HG03354 (cell line): ENCODE results near the gene TTC28.
A peak's percentile ranks its signal among the peaks of the same experiment; 100 is the strongest.

Experiments used
- ATAC-seq: cut with Tn5 transposase; IDR thresholded peaks from one replicate; pipeline ENCODE4 v1.9.1; 2021; ENCODE audit warnings: mild to moderate bottlenecking; ENCODE audit not compliant: unreplicated experiment, poor library complexity, severe bottlenecking

TTC28 gene

GRCh38 chr22:28462041-28462440 lies 217.6 kb downstream of the TTC28 start:
- ATAC-seq: no peak

- no peak for ATAC-seq
These were observed 225.1 kb downstream of the TTC28 start for GRCh38 chr22:28454431-28455064.

- no peak for ATAC-seq
These were observed 229.5 kb downstream of the TTC28 start for GRCh38 chr22:28450109-28450508.

- ATAC-seq: no peak
These were observed 230.6 kb downstream of the TTC28 start for GRCh38 chr22:28449041-28449440.

- no peak for ATAC-seq
These were observed 231.0 kb downstream of the TTC28 start for GRCh38 chr22:28448625-28449024.

- ATAC-seq: no peak
These were observed 235.0 kb downstream of the TTC28 start for GRCh38 chr22:28444659-28445058.

- ATAC-seq: no peak
These were observed 236.1 kb downstream of the TTC28 start for GRCh38 chr22:28443526-28443876.

GRCh38 chr22:28442711-28443525 lies 236.7 kb downstream of the TTC28 start:
- ATAC-seq: no peak

GRCh38 chr22:28442264-28442710 lies 237.4 kb downstream of the TTC28 start:
- peak; percentile 66 for ATAC-seq

- no peak for ATAC-seq
These were observed 237.8 kb downstream of the TTC28 start for GRCh38 chr22:28441720-28442263.

GRCh38 chr22:28440592-28441390 lies 238.8 kb downstream of the TTC28 start:
- no peak for ATAC-seq

GRCh38 chr22:28438183-28438768 lies 241.4 kb downstream of the TTC28 start:
- ATAC-seq: no peak

- ATAC-seq: no peak
These were observed 243.7 kb downstream of the TTC28 start for GRCh38 chr22:28435982-28436381.

GRCh38 chr22:28435140-28435768 lies 244.4 kb downstream of the TTC28 start:
- ATAC-seq: no peak

GRCh38 chr22:28430466-28431025 lies 249.1 kb downstream of the TTC28 start:
- ATAC-seq: no peak

GRCh38 chr22:28429711-28430110 lies 249.9 kb downstream of the TTC28 start:
- ATAC-seq: no peak

GRCh38 chr22:28428271-28428670 lies 251.4 kb downstream of the TTC28 start:
- ATAC-seq: no peak

- no peak for ATAC-seq
These were observed 253.1 kb downstream of the TTC28 start for GRCh38 chr22:28426346-28427132.
